Mucosa of descending colon (tissue), 3 donors: ENCODE measurements around the gene TNIK. TPM values are rescaled to one million over a fixed set of nuclear protein-coding genes. Genes with fewer than 3 reads are reported as not detected.

ENCODE experiments used
- ATAC-seq: fragments of 200-7000 bp; cut with Tn5 transposase; one replicate; pipeline ENCODE4 v1.9.1; 2020; ENCODE audit warnings: mild to moderate bottlenecking, moderate library complexity
- DNase-seq, 3 donors: peaks; one replicate each; pipeline ENCODE4 v3.0.0-alpha.2; 2020
- H3K36me3 ChIP-seq: fragments of 200-600 bp; one replicate; pipeline ENCODE4 v1.8.0; 2021; ENCODE audit warnings: low read depth, mild to moderate bottlenecking
- H3K4me1 ChIP-seq: fragments of 200-600 bp; one replicate; pipeline ENCODE4 v1.8.0; 2021; ENCODE audit warnings: low read depth, mild to moderate bottlenecking
- H3K4me3 ChIP-seq: fragments of 200-600 bp; one replicate; pipeline ENCODE4 v1.8.0; 2021; ENCODE audit warnings: mild to moderate bottlenecking
- H3K9me3 ChIP-seq: fragments of 200-600 bp; one replicate; pipeline ENCODE4 v1.8.0; 2021; ENCODE audit warnings: mild to moderate bottlenecking
- intact Hi-C, 2 donors: fragments of 100-400 bp; cut with DNase I in 1 of 2; cut with micrococcal nuclease in 1 of 2; formaldehyde crosslinking; loops; one replicate each; pipeline versions ENCODE4 v1.11.0 to v1.11.1; 2022; cut with DNase I, micrococcal nuclease
- total RNA-seq, 3 donors: library from RNA; stranded (reverse); fragmentation: NEBNext Ultra II Directional in 2 of 3; extraction: Animal tissue kit (Norgen Biotek cat#: 25700) in 2 of 3; gene quantifications; one replicate each; pipeline versions ENCODE4 v1.2.1 to v1.2.4, GENCODE V29; 2021 to 2023
- TF ChIP-seq, protein P1 (sequence below): fragments of 200-600 bp; IDR thresholded peaks from one replicate; pipeline ENCODE4 v1.8.0; 2022; ENCODE audit warnings: antibody characterized with exemption, mild to moderate bottlenecking
- donor health status: DM: no; HTN: no; CAD: no; lungs with moderate emphysema.
- donor health status: DM: no; HTN: no; CAD: no.
- donor health status: DM: no; HTN: yes; CAD: no.

Gene TNIK
- total RNA-seq, 3 donors from 2014 or later = 27.2 to 33.0 (median 28.0) TPM

- no peaks in the 10 kb centered on the region for H3K36me3 ChIP-seq
- DNase-seq = no peak
- no peak for ATAC-seq
- intact Hi-C loops = no loop called here
- H3K4me1 ChIP-seq = no peaks in the 10 kb centered on the region
- TF ChIP-seq, protein P1, sequence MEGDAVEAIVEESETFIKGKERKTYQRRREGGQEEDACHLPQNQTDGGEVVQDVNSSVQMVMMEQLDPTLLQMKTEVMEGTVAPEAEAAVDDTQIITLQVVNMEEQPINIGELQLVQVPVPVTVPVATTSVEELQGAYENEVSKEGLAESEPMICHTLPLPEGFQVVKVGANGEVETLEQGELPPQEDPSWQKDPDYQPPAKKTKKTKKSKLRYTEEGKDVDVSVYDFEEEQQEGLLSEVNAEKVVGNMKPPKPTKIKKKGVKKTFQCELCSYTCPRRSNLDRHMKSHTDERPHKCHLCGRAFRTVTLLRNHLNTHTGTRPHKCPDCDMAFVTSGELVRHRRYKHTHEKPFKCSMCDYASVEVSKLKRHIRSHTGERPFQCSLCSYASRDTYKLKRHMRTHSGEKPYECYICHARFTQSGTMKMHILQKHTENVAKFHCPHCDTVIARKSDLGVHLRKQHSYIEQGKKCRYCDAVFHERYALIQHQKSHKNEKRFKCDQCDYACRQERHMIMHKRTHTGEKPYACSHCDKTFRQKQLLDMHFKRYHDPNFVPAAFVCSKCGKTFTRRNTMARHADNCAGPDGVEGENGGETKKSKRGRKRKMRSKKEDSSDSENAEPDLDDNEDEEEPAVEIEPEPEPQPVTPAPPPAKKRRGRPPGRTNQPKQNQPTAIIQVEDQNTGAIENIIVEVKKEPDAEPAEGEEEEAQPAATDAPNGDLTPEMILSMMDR = no peak
- H3K9me3 ChIP-seq = no peaks in the 10 kb centered on the region
- H3K4me3 ChIP-seq = no peak overlapping the region
Observed at GRCh38 chr3:171234298-171235010, 225.8 kb downstream of the TNIK start.

DNA sequence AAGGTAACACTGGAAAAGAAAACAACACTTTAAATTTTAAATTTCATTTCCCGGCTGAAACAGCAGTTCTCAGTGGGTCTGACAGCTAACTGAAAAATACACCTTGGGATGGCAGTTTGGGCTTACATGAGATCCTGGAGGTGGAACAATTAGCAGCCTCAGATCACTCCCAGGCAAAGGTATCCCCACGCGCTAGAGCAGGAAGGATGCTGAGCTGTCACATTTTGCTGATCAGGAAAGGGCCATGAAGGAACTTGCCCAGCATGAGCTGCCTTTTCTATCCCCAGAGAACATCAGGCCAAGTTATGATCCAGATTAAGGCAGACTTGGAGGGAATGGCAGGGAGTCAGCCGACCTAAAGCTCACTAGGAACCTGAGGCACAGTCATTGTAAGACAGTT, 228.8 kb downstream of the TNIK start:
- H3K9me3 ChIP-seq = no peaks in the 10 kb centered on the region
- H3K4me3 ChIP-seq = no peak overlapping the region
- no peak for DNase-seq
- no peaks in the 10 kb centered on the region for H3K36me3 ChIP-seq
- intact Hi-C loops = no loop called here
- TF ChIP-seq, protein P1 = no peak
- no peak for ATAC-seq
- H3K4me1 ChIP-seq = no peaks in the 10 kb centered on the region

DNA sequence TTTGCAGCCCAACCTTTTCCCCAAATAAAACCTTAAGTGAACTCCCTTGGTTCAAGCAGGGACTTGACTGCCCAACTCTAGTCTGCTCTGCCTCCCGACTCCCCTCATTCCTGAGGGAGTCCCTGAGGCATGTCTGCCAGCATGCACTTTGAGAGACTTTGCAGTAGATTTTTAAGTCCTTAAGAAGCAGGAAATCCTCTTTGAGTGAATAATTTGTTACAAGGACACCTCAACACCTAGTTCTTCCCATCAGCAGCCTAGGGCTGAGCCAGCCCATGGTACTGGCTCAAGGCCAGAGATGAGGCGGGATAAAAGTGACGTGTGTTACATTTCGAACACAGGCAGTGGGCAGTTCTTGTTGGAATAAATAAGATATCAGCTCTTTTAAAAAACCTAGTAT, 229.3 kb downstream of the TNIK start:
- Histone ChIP-seq H3K4me1 (no peaks in the 10 kb centered on the region), H3K4me3 (no peak overlapping the region), H3K36me3 (no peaks in the 10 kb centered on the region), H3K9me3 (no peaks in the 10 kb centered on the region)
- no peak for ATAC-seq
- intact Hi-C loops = no loop called here
- no peak for DNase-seq
- TF ChIP-seq, protein P1 = no peak

- no peaks in the 10 kb centered on the region for H3K36me3 ChIP-seq
- intact Hi-C loops = no loop called here
- ATAC-seq = no peak
Observed at GRCh38 chr3:171229173-171229572, 231.0 kb downstream of the TNIK start.

GRCh38 chr3:171228240-171228639, 232.0 kb downstream of the TNIK start:
- H3K36me3 ChIP-seq = no peaks in the 10 kb centered on the region
- no peak overlapping the region for H3K4me3 ChIP-seq
- no peak for ATAC-seq
- TF ChIP-seq, protein P1 = no peak
- no peak for DNase-seq
- H3K9me3 ChIP-seq = no peaks in the 10 kb centered on the region
- no peaks in the 10 kb centered on the region for H3K4me1 ChIP-seq
- intact Hi-C loops = no loop called here

More at GRCh38 chr3:171229173-171229572, 231.0 kb downstream of the TNIK start:
- no peak for DNase-seq
- H3K4me3 ChIP-seq = no peak overlapping the region
- no peaks in the 10 kb centered on the region for H3K4me1 ChIP-seq
- TF ChIP-seq, protein P1 = no peak
- no peaks in the 10 kb centered on the region for H3K9me3 ChIP-seq
